ENCODE results near the gene UBP1.
"Not testable (repeated sequence)": the region's sequence is repeated elsewhere in the genome, so short reads cannot be mapped to it uniquely, and the experiment has no call there.

UBP1 gene

GRCh38 chr3:33430571-33430970 lies 9.6 kb downstream of the UBP1 start:
- DNase-seq, result no peak

- DNase-seq, result no peak
These were observed 10.1 kb downstream of the UBP1 start for GRCh38 chr3:33430061-33430460.

- DNase-seq, result not testable (repeated sequence)
These were observed 10.9 kb downstream of the UBP1 start for GRCh38 chr3:33429306-33429705.

GRCh38 chr3:33428734-33429133 lies 11.5 kb downstream of the UBP1 start:
- DNase-seq, result no peak

- DNase-seq, result no peak
These were observed 13.4 kb downstream of the UBP1 start for GRCh38 chr3:33426630-33427317.

- DNase-seq, result no peak
These were observed 14.1 kb downstream of the UBP1 start for GRCh38 chr3:33426068-33426467.

- DNase-seq, result no peak
These were observed 14.8 kb downstream of the UBP1 start for GRCh38 chr3:33425453-33425852.

- DNase-seq, result no peak
These were observed 15.4 kb downstream of the UBP1 start for GRCh38 chr3:33424606-33425452.

GRCh38 chr3:33420966-33421365 lies 19.2 kb downstream of the UBP1 start:
- no peak for DNase-seq

GRCh38 chr3:33419948-33420347 lies 20.3 kb downstream of the UBP1 start:
- DNase-seq, result no peak

- no peak for DNase-seq
These were observed 23.0 kb downstream of the UBP1 start for GRCh38 chr3:33417066-33417673.

GRCh38 chr3:33410816-33411215 lies 29.4 kb downstream of the UBP1 start:
- DNase-seq, result not testable (repeated sequence)

GRCh38 chr3:33403756-33404155 lies 36.4 kb downstream of the UBP1 start:
- DNase-seq, result no peak

- DNase-seq, result no peak
These were observed 37.3 kb downstream of the UBP1 start for GRCh38 chr3:33402936-33403335.

- DNase-seq, result no peak
These were observed 38.4 kb downstream of the UBP1 start for GRCh38 chr3:33401781-33402180.

GRCh38 chr3:33398410-33398809 lies 41.8 kb downstream of the UBP1 start:
- no peak for DNase-seq

GRCh38 chr3:33395900-33396299 lies 44.3 kb downstream of the UBP1 start:
- no peak for DNase-seq

- no peak for DNase-seq
These were observed 45.7 kb downstream of the UBP1 start for GRCh38 chr3:33394403-33395054.

- no peak for DNase-seq
These were observed 47.5 kb downstream of the UBP1 start for GRCh38 chr3:33392703-33393125.

- no peak for DNase-seq
These were observed 48.1 kb downstream of the UBP1 start for GRCh38 chr3:33392144-33392543.

- no peak for DNase-seq
These were observed 48.8 kb downstream of the UBP1 start for GRCh38 chr3:33391255-33391995.

- no peak for DNase-seq
These were observed 50.3 kb downstream of the UBP1 start for GRCh38 chr3:33389908-33390307.
